Retinal pigment epithelial cell (primary cell): ENCODE data around the gene CHD3.

ENCODE experiments used
- DNase-seq: peaks from one replicate; pipeline ENCODE4 v3.0.0-alpha.2; 2010; ENCODE audit warnings: low read depth
- H3K4me3 ChIP-seq: 2 replicates; pipeline ENCODE4 v1.5.1; 2011; ENCODE audit warnings: mild to moderate bottlenecking, low read length, control low read depth, moderate library complexity
- TF ChIP-seq, protein P1 (sequence below): conservative IDR thresholded peaks from 2 replicates; pipeline ENCODE4 v1.5.1; 2011; ENCODE audit warnings: low read depth, low read length, control low read depth, inconsistent platforms

CHD3 gene

DNA sequence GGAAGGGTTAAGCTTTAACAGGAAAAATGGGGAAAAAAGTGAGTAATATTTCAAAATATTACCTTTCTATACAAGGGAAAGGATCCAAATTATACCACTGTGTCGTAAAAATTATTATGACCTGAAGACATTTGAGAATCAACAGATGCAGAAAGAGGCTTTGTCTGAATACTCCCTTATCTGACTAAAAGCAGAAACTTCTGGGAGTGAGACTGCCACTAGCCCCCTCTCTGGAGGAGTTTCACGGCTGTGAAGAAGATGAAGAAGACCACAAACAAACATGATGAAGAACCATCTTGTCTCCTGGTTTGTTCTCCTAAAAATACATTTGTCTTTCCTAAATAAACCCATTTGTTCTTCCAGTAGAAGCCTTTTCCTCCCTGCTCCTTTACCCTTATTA is 72.8 kb downstream of the CHD3 start:
- DNase-seq = no peak
- H3K4me3 ChIP-seq = no peak overlapping the region
- TF ChIP-seq, protein P1, sequence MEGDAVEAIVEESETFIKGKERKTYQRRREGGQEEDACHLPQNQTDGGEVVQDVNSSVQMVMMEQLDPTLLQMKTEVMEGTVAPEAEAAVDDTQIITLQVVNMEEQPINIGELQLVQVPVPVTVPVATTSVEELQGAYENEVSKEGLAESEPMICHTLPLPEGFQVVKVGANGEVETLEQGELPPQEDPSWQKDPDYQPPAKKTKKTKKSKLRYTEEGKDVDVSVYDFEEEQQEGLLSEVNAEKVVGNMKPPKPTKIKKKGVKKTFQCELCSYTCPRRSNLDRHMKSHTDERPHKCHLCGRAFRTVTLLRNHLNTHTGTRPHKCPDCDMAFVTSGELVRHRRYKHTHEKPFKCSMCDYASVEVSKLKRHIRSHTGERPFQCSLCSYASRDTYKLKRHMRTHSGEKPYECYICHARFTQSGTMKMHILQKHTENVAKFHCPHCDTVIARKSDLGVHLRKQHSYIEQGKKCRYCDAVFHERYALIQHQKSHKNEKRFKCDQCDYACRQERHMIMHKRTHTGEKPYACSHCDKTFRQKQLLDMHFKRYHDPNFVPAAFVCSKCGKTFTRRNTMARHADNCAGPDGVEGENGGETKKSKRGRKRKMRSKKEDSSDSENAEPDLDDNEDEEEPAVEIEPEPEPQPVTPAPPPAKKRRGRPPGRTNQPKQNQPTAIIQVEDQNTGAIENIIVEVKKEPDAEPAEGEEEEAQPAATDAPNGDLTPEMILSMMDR = no peak
